GM19395 (cell line): ENCODE results near the gene MRPL53.
"Not testable (repeated sequence)": the region's sequence is repeated elsewhere in the genome, so short reads cannot be mapped to it uniquely, and the experiment has no call there.

ENCODE experiments used
- ATAC-seq: cut with Tn5 transposase; IDR thresholded peaks from one replicate; pipeline ENCODE4 v1.9.1; 2021; ENCODE audit warnings: mild to moderate bottlenecking, moderate library complexity; ENCODE audit not compliant: unreplicated experiment

The MRPL53 gene

DNA sequence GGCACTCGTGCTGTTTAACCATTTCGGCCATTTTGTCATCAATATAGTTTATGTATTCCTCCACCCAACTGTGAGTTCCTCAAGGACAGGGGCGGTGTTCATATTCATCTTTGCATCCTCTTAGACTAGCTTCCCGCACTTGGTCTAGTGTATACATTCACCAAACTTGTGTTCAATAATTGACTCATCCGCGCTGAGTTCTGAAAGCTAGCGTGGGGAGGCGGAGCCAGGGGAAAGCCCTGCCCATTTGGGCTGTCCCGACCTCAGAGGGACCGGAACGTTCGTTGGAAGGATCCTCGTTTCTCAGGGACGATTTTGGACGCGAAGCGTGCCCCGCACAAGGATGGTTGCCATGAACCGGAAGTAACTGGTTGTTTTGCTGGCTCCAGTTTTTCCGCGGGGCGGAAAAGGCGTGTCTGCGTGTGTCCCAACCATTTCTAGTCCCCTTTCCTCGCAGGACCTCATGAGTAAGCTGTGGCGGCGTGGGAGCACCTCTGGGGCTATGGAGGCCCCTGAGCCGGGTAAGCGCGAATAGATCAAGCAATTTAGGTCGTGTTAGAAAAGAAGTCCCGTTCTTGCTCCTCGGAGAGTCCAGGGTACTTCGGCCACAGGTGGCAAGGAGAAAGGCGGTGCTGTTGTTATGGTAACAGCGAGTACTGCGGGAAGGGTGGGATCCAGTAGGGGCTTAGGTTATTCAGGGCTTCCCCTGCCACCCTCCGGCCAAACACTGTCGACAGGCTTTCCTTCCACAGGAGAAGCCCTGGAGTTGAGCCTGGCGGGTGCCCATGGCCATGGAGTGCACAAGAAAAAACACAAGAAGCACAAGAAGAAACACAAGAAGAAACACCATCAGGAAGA, 17.6 kb downstream of the MRPL53 start, which contains the start of gene INO80B:
Gene INO80B, plus strand, starts transcription at position 434 of the 858 bp plus-strand sequence. Its CDS starts 30 bp downstream, at position 464.
- ATAC-seq, result peak; percentile 42

GRCh38 chr2:74450570-74451190, 21.8 kb downstream of the MRPL53 start:
- ATAC-seq, result no peak

GRCh38 chr2:74448771-74449170, 23.7 kb downstream of the MRPL53 start:
- no peak for ATAC-seq

GRCh38 chr2:74447230-74447999, 25.1 kb downstream of the MRPL53 start:
- no peak for ATAC-seq

DNA sequence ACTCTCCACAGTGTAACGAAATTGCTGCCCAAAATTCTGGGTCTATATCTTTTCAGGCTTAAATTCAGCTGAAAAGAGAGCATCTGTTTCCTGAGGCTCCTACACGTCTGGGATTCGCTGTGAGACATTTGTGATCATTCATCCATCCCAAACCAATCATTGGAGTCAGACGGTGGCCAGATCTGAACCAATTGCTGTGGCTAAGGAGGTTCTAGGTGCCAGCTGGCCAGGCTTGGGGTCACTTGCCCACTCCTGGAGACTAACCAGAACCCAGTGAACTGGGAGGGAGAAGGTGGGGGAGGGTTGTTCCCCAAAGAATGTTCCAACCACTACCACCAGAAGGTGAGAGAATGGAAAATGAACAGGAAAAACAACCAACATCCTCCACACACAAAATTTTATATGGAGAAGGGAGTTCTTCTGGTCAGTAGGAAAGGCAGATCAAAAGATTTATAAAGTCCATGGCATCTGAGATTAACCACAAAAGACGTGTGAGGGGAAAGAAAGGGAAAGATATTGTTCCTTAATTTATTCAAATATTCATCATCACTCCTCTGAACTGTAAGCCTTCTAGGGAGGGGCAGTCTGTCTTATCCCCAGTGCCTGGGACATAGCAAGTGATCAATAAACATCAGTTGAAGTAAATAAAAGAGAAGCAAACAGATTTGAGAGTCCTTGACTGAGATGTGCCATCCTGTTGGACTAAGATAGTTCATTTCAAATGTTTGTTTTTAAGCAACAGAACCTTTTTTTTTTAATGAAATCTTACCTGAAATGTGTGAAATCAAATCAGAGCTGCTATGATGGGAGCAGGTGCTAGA, 27.8 kb downstream of the MRPL53 start:
- ATAC-seq, result no peak

- not testable (repeated sequence) for ATAC-seq
Observed at GRCh38 chr2:74442483-74443297, 29.8 kb downstream of the MRPL53 start.

- ATAC-seq, result no peak
Observed at GRCh38 chr2:74441690-74442482, 30.6 kb downstream of the MRPL53 start, which contains the start of gene RTKN. Gene RTKN, minus strand, starts transcription at chr2:74441937. Its CDS starts 121 bp downstream, at chr2:74441816.

DNA sequence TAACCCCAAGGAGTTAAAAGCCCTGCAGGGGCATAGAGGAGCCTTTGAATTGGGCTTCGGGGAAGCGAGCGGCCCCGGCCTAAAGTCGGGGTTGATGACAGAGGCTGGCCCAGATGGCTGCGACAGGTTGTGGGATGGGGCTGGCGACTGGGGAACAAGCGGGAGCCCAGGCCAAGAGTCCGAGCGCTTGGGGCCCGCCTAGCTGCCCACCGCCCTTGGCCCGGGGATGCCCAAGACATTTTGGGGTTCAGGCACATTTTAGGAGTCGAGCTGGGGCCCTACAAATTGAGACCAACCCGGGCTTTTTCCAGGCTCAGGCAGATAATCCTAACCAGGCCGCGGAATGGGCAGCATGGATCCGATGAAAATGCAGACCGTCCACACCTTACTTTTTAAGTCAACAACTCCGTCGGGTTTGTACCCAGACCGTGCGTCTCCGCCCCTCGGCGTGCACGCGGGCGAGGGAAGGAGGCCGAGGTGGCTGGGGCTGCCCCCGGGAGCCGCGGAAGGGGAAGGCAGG, 31.2 kb downstream of the MRPL53 start:
- no peak for ATAC-seq

GRCh38 chr2:74440378-74441169, 31.9 kb downstream of the MRPL53 start:
- peak; percentile 83 for ATAC-seq

DNA sequence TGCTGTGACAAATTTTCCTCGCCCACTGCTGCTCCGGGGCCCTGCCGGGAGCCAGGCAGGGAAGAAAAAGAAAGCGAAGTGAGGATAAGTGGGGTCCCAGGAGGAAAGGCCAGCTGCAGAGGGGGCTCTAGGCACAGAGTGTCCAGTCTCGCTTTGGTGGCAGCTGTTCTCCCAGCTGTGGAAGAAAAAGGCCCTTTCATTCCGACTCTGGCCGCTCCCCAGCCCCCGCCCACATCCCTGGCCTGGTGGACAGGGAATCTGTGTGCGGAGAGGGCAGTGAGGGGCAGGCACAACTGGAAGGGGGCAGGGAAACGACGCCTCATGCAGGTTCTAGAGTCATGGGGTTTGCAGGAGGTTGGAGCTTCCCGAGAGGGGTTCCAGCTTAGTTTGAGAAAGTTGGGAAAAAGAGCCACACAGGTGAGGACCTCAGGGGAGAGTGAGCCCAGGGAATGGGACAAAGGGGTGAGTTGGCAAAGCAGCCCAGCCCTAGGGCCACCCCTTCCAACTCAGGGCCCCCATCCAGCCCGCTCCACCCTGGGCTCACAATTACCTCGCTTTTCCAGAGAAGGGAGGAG, 32.6 kb downstream of the MRPL53 start:
- ATAC-seq, result no peak

- ATAC-seq, result no peak
Observed at GRCh38 chr2:74439373-74439772, 33.1 kb downstream of the MRPL53 start.

DNA sequence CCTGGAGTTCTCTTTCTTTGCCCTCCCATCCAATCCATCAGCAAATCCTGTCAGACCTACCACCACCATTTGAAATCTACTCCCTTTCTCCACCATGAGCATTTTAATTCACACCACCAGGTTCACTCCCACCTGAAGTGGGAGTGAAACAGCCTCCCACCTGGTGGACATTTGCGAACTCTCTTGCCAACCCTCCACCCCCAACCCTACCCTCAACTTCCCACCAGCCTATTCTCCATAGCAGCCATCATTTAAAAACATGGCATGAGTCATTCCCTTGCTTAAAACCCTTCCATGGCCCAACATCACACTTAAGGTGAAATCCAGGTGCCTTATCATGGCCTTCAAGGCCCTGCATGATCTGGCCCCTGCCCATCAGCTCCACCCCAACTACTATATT, 34.2 kb downstream of the MRPL53 start:
- ATAC-seq, result no peak

GRCh38 chr2:74436848-74437695, 35.4 kb downstream of the MRPL53 start:
- ATAC-seq, result no peak

- ATAC-seq, result no peak
Observed at GRCh38 chr2:74436111-74436805, 36.2 kb downstream of the MRPL53 start.

- no peak for ATAC-seq
Observed at GRCh38 chr2:74430502-74430901, 42.0 kb downstream of the MRPL53 start.
